ENCODE results near the gene C9orf152. TPM values are rescaled to one million over a fixed set of nuclear protein-coding genes. Genes with fewer than 3 reads are reported as not detected.

Gene C9orf152
- total and polyA plus RNA-seq, 2 donors (not counting 1 experiment from before 2014, with no cell fraction given), result under 0.01 TPM; not detected in 1

- DNase-seq (ENCODE audit: low read depth in 2 of 2), result no peak
- H3K27me3 ChIP-seq (ENCODE audit: control insufficient read depth, insufficient read depth, low read length), result no peaks in the 10 kb centered on the region
- H3K9me3 ChIP-seq (ENCODE audit: control insufficient read depth, insufficient read depth, low read depth, low read length), result no peaks in the 10 kb centered on the region
- no peaks in the 10 kb centered on the region for H4K20me1 ChIP-seq (ENCODE audit: control insufficient read depth, extremely low read depth, insufficient read depth, low read length)
- H3K4me2 ChIP-seq (ENCODE audit: extremely low read depth, insufficient read depth, low read length), result no peak overlapping the region
- no peak overlapping the region for H3K27ac ChIP-seq (ENCODE audit: insufficient read depth, low read length)
- no peak overlapping the region for H3K9ac ChIP-seq (ENCODE audit: insufficient read depth, low read length)
- H3K36me3 ChIP-seq (ENCODE audit: control insufficient read depth, insufficient read depth, low read length), result peaks cover 9% of the 10 kb centered on the region
- no peaks in the 10 kb centered on the region for H3K4me1 ChIP-seq (ENCODE audit: control insufficient read depth, extremely low read depth, insufficient read depth, low read length)
- H3K79me2 ChIP-seq (ENCODE audit: control insufficient read depth, insufficient read depth, low read length), result peaks cover 21% of the 10 kb centered on the region
- TF ChIP-seq EZH2 (IDR thresholded peaks at IDR 0.05; ENCODE audit: low read length, missing control alignments), result no peak
- no peak overlapping the region for H3K4me3 ChIP-seq (replicated peaks in 1 of 4; ENCODE audit: control extremely low read depth in 1 of 4, insufficient read depth in 1 of 4, low read depth in 3 of 4, low read length in 4 of 4)
- H2AFZ ChIP-seq (ENCODE audit: low read length), result no peak overlapping the region
These were observed 36.7 kb upstream of the C9orf152 start for GRCh38 chr9:110244616-110245015.

DNA sequence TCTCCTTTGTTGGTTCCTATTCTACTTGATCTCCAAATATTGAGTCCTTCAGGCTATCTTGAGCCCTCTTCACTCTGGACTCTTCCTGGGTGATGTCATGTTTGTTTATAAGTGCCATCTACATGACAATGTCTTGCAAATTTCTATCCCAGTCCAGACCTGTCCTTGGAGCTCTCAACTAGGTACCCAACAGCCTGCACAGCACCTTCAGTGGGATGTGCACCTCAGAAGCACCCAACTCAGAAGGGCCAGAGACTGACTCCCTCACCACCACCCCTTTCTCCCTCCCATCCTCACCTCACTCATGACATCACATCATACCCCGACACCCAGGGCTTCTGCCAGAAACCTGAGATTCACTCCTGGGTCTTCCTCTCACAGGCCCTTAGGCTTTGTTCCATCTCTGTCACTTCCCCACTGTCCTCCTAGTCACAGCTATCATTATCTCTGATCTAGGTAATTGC is 33.9 kb upstream of the C9orf152 start:
- H3K9ac ChIP-seq (ENCODE audit: insufficient read depth, low read length), result no peak overlapping the region
- H3K36me3 ChIP-seq (ENCODE audit: control insufficient read depth, insufficient read depth, low read length), result peaks cover 5% of the 10 kb centered on the region
- H3K4me3 ChIP-seq (replicated peaks in 1 of 4; ENCODE audit: control extremely low read depth in 1 of 4, insufficient read depth in 1 of 4, low read depth in 3 of 4, low read length in 4 of 4), result no peak overlapping the region
- TF ChIP-seq, protein P1, sequence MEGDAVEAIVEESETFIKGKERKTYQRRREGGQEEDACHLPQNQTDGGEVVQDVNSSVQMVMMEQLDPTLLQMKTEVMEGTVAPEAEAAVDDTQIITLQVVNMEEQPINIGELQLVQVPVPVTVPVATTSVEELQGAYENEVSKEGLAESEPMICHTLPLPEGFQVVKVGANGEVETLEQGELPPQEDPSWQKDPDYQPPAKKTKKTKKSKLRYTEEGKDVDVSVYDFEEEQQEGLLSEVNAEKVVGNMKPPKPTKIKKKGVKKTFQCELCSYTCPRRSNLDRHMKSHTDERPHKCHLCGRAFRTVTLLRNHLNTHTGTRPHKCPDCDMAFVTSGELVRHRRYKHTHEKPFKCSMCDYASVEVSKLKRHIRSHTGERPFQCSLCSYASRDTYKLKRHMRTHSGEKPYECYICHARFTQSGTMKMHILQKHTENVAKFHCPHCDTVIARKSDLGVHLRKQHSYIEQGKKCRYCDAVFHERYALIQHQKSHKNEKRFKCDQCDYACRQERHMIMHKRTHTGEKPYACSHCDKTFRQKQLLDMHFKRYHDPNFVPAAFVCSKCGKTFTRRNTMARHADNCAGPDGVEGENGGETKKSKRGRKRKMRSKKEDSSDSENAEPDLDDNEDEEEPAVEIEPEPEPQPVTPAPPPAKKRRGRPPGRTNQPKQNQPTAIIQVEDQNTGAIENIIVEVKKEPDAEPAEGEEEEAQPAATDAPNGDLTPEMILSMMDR (conservative IDR thresholded peaks at IDR 0.05 in 1 of 2, IDR thresholded peaks at IDR 0.05 in 1 of 2; ENCODE audit: low read depth in 1 of 2, low read length in 2 of 2), result no peak
- TF ChIP-seq EZH2 (IDR thresholded peaks at IDR 0.05; ENCODE audit: low read length, missing control alignments), result no peak
- DNase-seq (ENCODE audit: low read depth in 2 of 2), result no peak
- H3K9me3 ChIP-seq (ENCODE audit: control insufficient read depth, insufficient read depth, low read depth, low read length), result no peaks in the 10 kb centered on the region
- no peaks in the 10 kb centered on the region for H4K20me1 ChIP-seq (ENCODE audit: control insufficient read depth, extremely low read depth, insufficient read depth, low read length)
- no peaks in the 10 kb centered on the region for H3K27me3 ChIP-seq (ENCODE audit: control insufficient read depth, insufficient read depth, low read length)
- no peak overlapping the region for H3K27ac ChIP-seq (ENCODE audit: insufficient read depth, low read length)
- H2AFZ ChIP-seq (ENCODE audit: low read length), result no peak overlapping the region
- peaks cover 6% of the 10 kb centered on the region for H3K79me2 ChIP-seq (ENCODE audit: control insufficient read depth, insufficient read depth, low read length)
- H3K4me1 ChIP-seq (ENCODE audit: control insufficient read depth, extremely low read depth, insufficient read depth, low read length), result no peaks in the 10 kb centered on the region
- no peak overlapping the region for H3K4me2 ChIP-seq (ENCODE audit: extremely low read depth, insufficient read depth, low read length)

- H3K4me2 ChIP-seq (ENCODE audit: extremely low read depth, insufficient read depth, low read length), result no peak overlapping the region
These were observed 33.4 kb upstream of the C9orf152 start for GRCh38 chr9:110241260-110241857.

More at GRCh38 chr9:110241260-110241857, 33.4 kb upstream of the C9orf152 start:
- H3K9ac ChIP-seq (ENCODE audit: insufficient read depth, low read length), result no peak overlapping the region
- H3K4me1 ChIP-seq (ENCODE audit: control insufficient read depth, extremely low read depth, insufficient read depth, low read length), result no peaks in the 10 kb centered on the region
- H3K79me2 ChIP-seq (ENCODE audit: control insufficient read depth, insufficient read depth, low read length), result peaks cover under 1% of the 10 kb centered on the region
- peak in 1 of 2 donors; percentile 36 for DNase-seq (ENCODE audit: low read depth in 2 of 2)
- no peak for TF ChIP-seq EZH2 (IDR thresholded peaks at IDR 0.05; ENCODE audit: low read length, missing control alignments)
- TF ChIP-seq, protein P1 (conservative IDR thresholded peaks at IDR 0.05 in 1 of 2, IDR thresholded peaks at IDR 0.05 in 1 of 2; ENCODE audit: low read depth in 1 of 2, low read length in 2 of 2), result no peak
- no peaks in the 10 kb centered on the region for H4K20me1 ChIP-seq (ENCODE audit: control insufficient read depth, extremely low read depth, insufficient read depth, low read length)
- H3K36me3 ChIP-seq (ENCODE audit: control insufficient read depth, insufficient read depth, low read length), result peaks cover 3% of the 10 kb centered on the region
- H3K27me3 ChIP-seq (ENCODE audit: control insufficient read depth, insufficient read depth, low read length), result no peaks in the 10 kb centered on the region
- H3K27ac ChIP-seq (ENCODE audit: insufficient read depth, low read length), result no peak overlapping the region
- H3K4me3 ChIP-seq (replicated peaks in 1 of 4; ENCODE audit: control extremely low read depth in 1 of 4, insufficient read depth in 1 of 4, low read depth in 3 of 4, low read length in 4 of 4), result no peak overlapping the region
- no peaks in the 10 kb centered on the region for H3K9me3 ChIP-seq (ENCODE audit: control insufficient read depth, insufficient read depth, low read depth, low read length)
- no peak overlapping the region for H2AFZ ChIP-seq (ENCODE audit: low read length)
